H1 (cell line): ENCODE measurements around the gene PDE4B. TPM values are rescaled to one million over a fixed set of nuclear protein-coding genes. Genes with fewer than 3 reads are reported as not detected.
"Not testable (repeated sequence)": the region's sequence is repeated elsewhere in the genome, so short reads cannot be mapped to it uniquely, and the experiment has no call there.

ENCODE experiments used
- CTCF ChIA-PET: fragments of 300-600 bp; sonication (Branson Sonifier 250); formaldehyde crosslinking; loops from one replicate; lab custom pipeline; 2021; ENCODE audit not compliant: partially characterized antibody; lab: Charles Lee
- POLR2A ChIA-PET: fragments of 300-600 bp; sonication (Branson Sonifier 250); formaldehyde crosslinking; loops from one replicate; lab custom pipeline; 2021; ENCODE audit warnings: inconsistent platforms; ENCODE audit not compliant: partially characterized antibody; lab: Charles Lee
- DNase-seq, 2 experiments: peaks; one replicate each; pipeline versions ENCODE4 v3.0.0 to v3.0.0-alpha.2; 2010 to 2022; ENCODE audit warnings: low spot score in 2 of 2, low read depth in 1 of 2, mixed read lengths in 1 of 2
- FAIRE-seq: peaks from 2 replicates; lab custom pipeline; 2011; peaks lifted over from hg19 to GRCh38; lab: Jason Lieb, UNC
- H2AFZ ChIP-seq: 2 replicates; pipeline ENCODE4 v1.8.1; 2012; ENCODE audit warnings: low read length, inconsistent platforms
- H2AK5ac ChIP-seq: 2 replicates; pipeline ENCODE4 v1.6.1; 2013; ENCODE audit warnings: low read depth, low read length
- H2BK120ac ChIP-seq: replicated peaks from 2 replicates; pipeline ENCODE3; 2013; ENCODE audit warnings: low read depth, low read length, inconsistent platforms
- H2BK12ac ChIP-seq: 2 replicates; pipeline ENCODE4 v1.6.1; 2013; ENCODE audit warnings: low read depth, low read length
- H2BK15ac ChIP-seq: 2 replicates; pipeline ENCODE4 v1.6.1; 2013; ENCODE audit warnings: low read length
- H2BK20ac ChIP-seq: 2 replicates; pipeline ENCODE4 v1.6.1; 2013; ENCODE audit warnings: low read length
- H2BK5ac ChIP-seq: 2 replicates; pipeline ENCODE4 v1.6.1; 2013; ENCODE audit warnings: low read depth, low read length
- H3K14ac ChIP-seq: 2 replicates; pipeline ENCODE4 v1.6.1; 2013; ENCODE audit warnings: inconsistent platforms; ENCODE audit not compliant: insufficient read length
- H3K18ac ChIP-seq: 2 replicates; pipeline ENCODE4 v1.6.1; 2013; ENCODE audit warnings: low read length; ENCODE audit errors: extremely low read depth
- H3K23ac ChIP-seq: 2 replicates; pipeline ENCODE4 v1.6.1; 2013; ENCODE audit warnings: inconsistent platforms; ENCODE audit not compliant: insufficient read length
- H3K23me2 ChIP-seq: 2 replicates; pipeline ENCODE4 v1.6.1; 2013; ENCODE audit warnings: low read depth, low read length
- H3K27ac ChIP-seq: 2 replicates; pipeline ENCODE4 v1.6.1; 2011; ENCODE audit warnings: low read depth, low read length, inconsistent platforms
- H3K27me3 ChIP-seq, 4 experiments: replicated peaks in 1 of 4; 1 replicate in 1 of 4; 2 replicates in 3 of 4; pipeline versions ENCODE4 v1.6.1 to v1.8.1; 2011 to 2013; ENCODE audit warnings: low read length in 3 of 4, mild to moderate bottlenecking in 3 of 4, inconsistent platforms in 2 of 4, mixed read lengths in 2 of 4, moderate library complexity in 1 of 4; ENCODE audit not compliant: control insufficient read depth in 3 of 4, insufficient read depth in 3 of 4; ENCODE audit errors: extremely low read depth in 1 of 4
- H3K36me3 ChIP-seq, 4 experiments: 2 replicates each; pipeline versions ENCODE4 v1.6.1 to v1.8.1; 2011 to 2013; ENCODE audit warnings: mild to moderate bottlenecking in 4 of 4, low read length in 3 of 4, moderate library complexity in 2 of 4, control low read depth in 1 of 4, inconsistent platforms in 1 of 4; ENCODE audit not compliant: insufficient read depth in 4 of 4, control insufficient read depth in 2 of 4
- H3K4ac ChIP-seq: replicated peaks from 2 replicates; pipeline ENCODE3; 2013; ENCODE audit warnings: low read length, low read depth, mixed read lengths, inconsistent platforms; ENCODE audit not compliant: insufficient read length
- H3K4me1 ChIP-seq, 4 experiments: replicated peaks in 1 of 4; 1 replicate in 1 of 4; 2 replicates in 3 of 4; pipeline versions ENCODE4 v1.6.1 to v1.8.1; 2011 to 2013; ENCODE audit warnings: low read length in 3 of 4, inconsistent platforms in 2 of 4, mixed read lengths in 1 of 4; ENCODE audit not compliant: insufficient read depth in 4 of 4, control insufficient read depth in 3 of 4
- H3K4me2 ChIP-seq, 2 experiments: 2 replicates each; pipeline versions ENCODE4 v1.6.1 to v1.8.1; 2011 to 2013; ENCODE audit warnings: low read depth in 2 of 2, low read length in 2 of 2, control low read depth in 1 of 2, inconsistent platforms in 1 of 2, mild to moderate bottlenecking in 1 of 2; ENCODE audit not compliant: insufficient read depth in 1 of 2
- H3K4me3 ChIP-seq, 4 experiments: fragments of 200-600, 300-600 bp in 1 of 4; sonication (generic), shearing (Covaris generic), sonication (Bioruptor Twin) in 1 of 4; 2 replicates each; pipeline versions ENCODE4 v1.5.1 to v1.8.1; 2011 to 2016; ENCODE audit warnings: low read length in 4 of 4, low read depth in 3 of 4, control low read depth in 2 of 4, inconsistent platforms in 2 of 4, mild to moderate bottlenecking in 2 of 4, mixed read lengths in 1 of 4, moderate library complexity in 1 of 4; ENCODE audit not compliant: insufficient read depth in 2 of 4; ENCODE audit errors: extremely low read depth in 1 of 4
- H3K56ac ChIP-seq: replicated peaks from 2 replicates; pipeline ENCODE3; 2013; ENCODE audit warnings: low read depth, mild to moderate bottlenecking, mixed read lengths, low read length, inconsistent platforms; ENCODE audit not compliant: insufficient read length
- H3K79me1 ChIP-seq: 2 replicates; pipeline ENCODE4 v1.6.1; 2013; ENCODE audit warnings: low read depth, low read length, control low read depth
- H3K79me2 ChIP-seq, 2 experiments: 2 replicates each; pipeline versions ENCODE4 v1.6.1 to v1.8.1; 2012 to 2013; ENCODE audit warnings: low read length in 2 of 2, mild to moderate bottlenecking in 2 of 2, inconsistent platforms in 1 of 2; ENCODE audit not compliant: insufficient read depth in 2 of 2, control insufficient read depth in 1 of 2
- H3K9ac ChIP-seq, 4 experiments: replicated peaks in 1 of 4; 1 replicate in 1 of 4; 2 replicates in 3 of 4; pipeline versions ENCODE4 v1.6.1 to v1.8.1; 2011 to 2013; ENCODE audit warnings: low read depth in 3 of 4, low read length in 3 of 4, control low read depth in 2 of 4, mild to moderate bottlenecking in 2 of 4, moderate library complexity in 2 of 4, inconsistent platforms in 1 of 4; ENCODE audit errors: extremely low read depth in 1 of 4
- H3K9me3 ChIP-seq, 2 experiments: 2 replicates each; pipeline versions ENCODE4 v1.6.1 to v1.8.1; 2012 to 2013; ENCODE audit warnings: mild to moderate bottlenecking in 2 of 2, moderate library complexity in 2 of 2, control low read depth in 1 of 2, inconsistent platforms in 1 of 2, low read depth in 1 of 2, low read length in 1 of 2, mixed read lengths in 1 of 2; ENCODE audit not compliant: insufficient read depth in 2 of 2
- H4K20me1 ChIP-seq, 2 experiments: replicated peaks in 1 of 2; 2 replicates each; pipeline versions ENCODE3 to v1.8.1; 2011 to 2013; ENCODE audit warnings: inconsistent platforms in 2 of 2, low read length in 2 of 2, mild to moderate bottlenecking in 1 of 2; ENCODE audit not compliant: insufficient read depth in 2 of 2, control insufficient read depth in 1 of 2
- H4K5ac ChIP-seq: 2 replicates; pipeline ENCODE4 v1.6.1; 2013; ENCODE audit warnings: low read length, low read depth, mixed read lengths, inconsistent platforms; ENCODE audit not compliant: insufficient read length
- H4K8ac ChIP-seq: 2 replicates; pipeline ENCODE4 v1.8.0; 2013; ENCODE audit warnings: mild to moderate bottlenecking, moderate library complexity, low read length, inconsistent platforms; ENCODE audit not compliant: insufficient read depth; ENCODE audit errors: extremely low read depth
- H4K91ac ChIP-seq: replicated peaks from 2 replicates; pipeline ENCODE3; 2013; ENCODE audit warnings: low read length, mixed read lengths, inconsistent platforms; ENCODE audit not compliant: insufficient read length
- WGBS, 2 experiments: shearing (Covaris generic) in 1 of 2; methylation state at CpG; one replicate each; pipeline versions ENCODE4 v1.1.6 to v1.1.7; 2013 to 2015; ENCODE audit warnings: low lambda C conversion rate in 2 of 2, mixed read lengths in 2 of 2, inconsistent platforms in 1 of 2, low coverage in 1 of 2, missing lambda C conversion rate in 1 of 2; ENCODE audit not compliant: insufficient replicate concordance in 2 of 2, insufficient coverage in 1 of 2, insufficient read length in 1 of 2; ENCODE audit errors: extremely low coverage in 1 of 2, missing lambda C conversion rate in 1 of 2; 5-methylcytosine and 5-hydroxymethylcytosine counted together
- polyA plus RNA-seq, 7 experiments: library from polyadenylated mRNA; depleted of rRNA in 3 of 7; stranded (reverse) in 5 of 7; unstranded in 2 of 7; fragments of >200 nt in 5 of 7; fragments of 200-250 nt in 2 of 7; gene quantifications; 1 replicate in 5 of 7; 2 replicates in 1 of 7; 4 replicates in 1 of 7; pipeline versions ENCODE4 v1.2.1 to v1.2.3, GENCODE V29; 2011 to 2013; ENCODE audit warnings: missing spikeins in 2 of 7, mixed read lengths in 2 of 7
- total RNA-seq: library from RNA; stranded (reverse); fragmentation: NEBNext Ultra II Directional; extraction: Animal tissue kit (Norgen Biotek cat#: 25700); gene quantifications from 2 replicates; pipeline ENCODE4 v1.2.1, GENCODE V29; 2021

The PDE4B gene
- total and polyA plus RNA-seq, 2 of the 8 experiments (the other 6 are each of a cell fraction or from before 2014, with no cell fraction given), result 5.0 to 15.1 TPM

DNA sequence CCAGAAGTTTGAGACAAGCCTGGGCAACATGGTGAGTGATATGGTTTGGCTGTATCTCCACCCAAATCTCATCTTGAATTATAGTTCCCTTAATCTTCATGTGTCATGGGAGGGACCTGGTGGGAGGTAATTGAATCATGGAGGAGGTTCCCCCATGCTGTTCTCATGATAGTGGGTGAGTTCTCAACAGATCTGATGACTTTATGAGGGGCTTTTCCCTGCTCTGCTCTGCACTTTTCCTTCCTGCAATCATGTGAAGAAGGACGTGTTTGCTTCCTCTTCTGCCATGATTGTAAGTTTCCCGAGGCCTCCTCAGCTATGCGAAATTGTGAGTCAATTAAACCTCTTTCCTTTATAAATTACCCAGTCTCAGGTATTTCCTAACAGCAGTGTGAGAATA, 213.8 kb downstream of the PDE4B start:
- H4K91ac ChIP-seq, H3K27ac ChIP-seq, H3K79me1 ChIP-seq, H3K9ac ChIP-seq, H3K36me3 ChIP-seq, H3K4me2 ChIP-seq, H3K79me2 ChIP-seq, H3K4ac ChIP-seq, H2BK15ac ChIP-seq, H3K18ac ChIP-seq, H3K9me3 ChIP-seq, POLR2A ChIA-PET, H4K20me1 ChIP-seq, FAIRE-seq, H2AFZ ChIP-seq, H2BK5ac ChIP-seq, DNase-seq, H2BK20ac ChIP-seq, H3K23me2 ChIP-seq, H3K23ac ChIP-seq, H2AK5ac ChIP-seq, H4K8ac ChIP-seq, H2BK120ac ChIP-seq, H3K4me1 ChIP-seq, H3K56ac ChIP-seq, H3K14ac ChIP-seq, H4K5ac ChIP-seq, H2BK12ac ChIP-seq, H3K4me3 ChIP-seq: not testable (repeated sequence)
- 88% methylated on average over 3 of the region's 3 CpGs; no CpG with 5 or more reads in 1 of the 2 experiments for WGBS, 2 experiments
- CTCF ChIA-PET, result interaction anchor here (1.2 kb wide), 1 partner anchor 236 kb away, joined by 3 read pairs; no protein-coding TSS in a partner anchor
- peaks cover 4 to 39% (median 18%) of the 10 kb centered on the region in 4 experiments; a peak in 6 of 7 replicates for H3K27me3 ChIP-seq
